Body of pancreas (tissue), 4 donors: Measurements from ENCODE around the gene LRPPRC.

Experiments
- POLR2A ChIP-seq, 3 donors: fragments of 450-650 bp; IDR thresholded peaks; one replicate each; pipeline ENCODE4 v1.6.1; 2016; ENCODE audit warnings: antibody characterized with exemption in 3 of 3, mild to moderate bottlenecking in 2 of 3
- TF ChIP-seq, protein P1 (sequence below), 7 experiments: fragments of 450-650 bp in 4 of 7; fragments of 200-600 bp in 3 of 7; sonication (generic) in 3 of 7; IDR thresholded peaks; one replicate each; pipeline ENCODE4 v1.5.1; 2016 to 2019; ENCODE audit warnings: antibody characterized with exemption in 7 of 7

DNA sequence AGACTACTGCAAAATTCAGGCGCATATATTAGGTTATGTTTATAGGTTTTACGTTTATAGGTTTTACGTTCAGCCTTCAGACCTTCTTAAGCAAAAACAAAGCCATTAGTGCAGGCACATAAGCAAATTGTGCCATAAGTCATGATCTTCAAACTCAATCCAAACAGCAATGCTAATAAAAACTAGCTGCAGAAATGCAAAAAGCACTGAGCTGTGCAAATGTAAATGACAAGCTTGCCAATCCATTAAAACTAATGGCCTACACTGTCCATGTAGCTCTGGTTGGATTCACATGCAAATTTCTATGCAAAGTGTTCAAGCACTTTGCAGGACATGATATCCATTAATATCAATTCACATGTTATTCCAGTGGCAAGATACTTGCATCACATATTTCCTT is 50.9 kb downstream of the LRPPRC start:
- TF ChIP-seq, protein P1, sequence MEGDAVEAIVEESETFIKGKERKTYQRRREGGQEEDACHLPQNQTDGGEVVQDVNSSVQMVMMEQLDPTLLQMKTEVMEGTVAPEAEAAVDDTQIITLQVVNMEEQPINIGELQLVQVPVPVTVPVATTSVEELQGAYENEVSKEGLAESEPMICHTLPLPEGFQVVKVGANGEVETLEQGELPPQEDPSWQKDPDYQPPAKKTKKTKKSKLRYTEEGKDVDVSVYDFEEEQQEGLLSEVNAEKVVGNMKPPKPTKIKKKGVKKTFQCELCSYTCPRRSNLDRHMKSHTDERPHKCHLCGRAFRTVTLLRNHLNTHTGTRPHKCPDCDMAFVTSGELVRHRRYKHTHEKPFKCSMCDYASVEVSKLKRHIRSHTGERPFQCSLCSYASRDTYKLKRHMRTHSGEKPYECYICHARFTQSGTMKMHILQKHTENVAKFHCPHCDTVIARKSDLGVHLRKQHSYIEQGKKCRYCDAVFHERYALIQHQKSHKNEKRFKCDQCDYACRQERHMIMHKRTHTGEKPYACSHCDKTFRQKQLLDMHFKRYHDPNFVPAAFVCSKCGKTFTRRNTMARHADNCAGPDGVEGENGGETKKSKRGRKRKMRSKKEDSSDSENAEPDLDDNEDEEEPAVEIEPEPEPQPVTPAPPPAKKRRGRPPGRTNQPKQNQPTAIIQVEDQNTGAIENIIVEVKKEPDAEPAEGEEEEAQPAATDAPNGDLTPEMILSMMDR (IDR thresholded peaks at IDR 0.05): no peak
- no peak for TF ChIP-seq POLR2A (IDR thresholded peaks at IDR 0.05)
